ENCODE results near the gene TSEN2.

Gene TSEN2

GRCh38 chr3:12484198-12484982, at the start of gene TSEN2:
Gene TSEN2 (plus strand): TSS chr3:12484480. CDS start chr3:12489801, 5,321 bp downstream.
- DNase-seq (ENCODE audit: extremely low spot score): peak; percentile 99
- peak; percentile 37 for TF ChIP-seq CTCF (IDR thresholded peaks at IDR 0.05; ENCODE audit: control extremely low read depth, extremely low read depth, low read depth, missing control alignments)
- ChIA-PET CTCF (interaction anchor here (1.1 to 12.8 kb wide), 7 partner anchors 42 to 357 kb away, joined by 3 to 278 read pairs (median 4); partner anchors contain the start of gene RPL32), POLR2A (no interaction called here)

- CTCF ChIA-PET: no interaction called here
- DNase-seq (ENCODE audit: extremely low spot score): no peak
- POLR2A ChIA-PET: no interaction called here
- no peak for TF ChIP-seq CTCF (IDR thresholded peaks at IDR 0.05; ENCODE audit: control extremely low read depth, extremely low read depth, low read depth, missing control alignments)
Measured at GRCh38 chr3:12436514-12437220, 47.6 kb upstream of the TSEN2 start.

GRCh38 chr3:12437221-12437605, 47.1 kb upstream of the TSEN2 start:
- no peak for DNase-seq (ENCODE audit: extremely low spot score)
- no peak for TF ChIP-seq CTCF (IDR thresholded peaks at IDR 0.05; ENCODE audit: control extremely low read depth, extremely low read depth, low read depth, missing control alignments)
- CTCF ChIA-PET: no interaction called here
- POLR2A ChIA-PET: no interaction called here

- no peak for TF ChIP-seq CTCF (IDR thresholded peaks at IDR 0.05; ENCODE audit: control extremely low read depth, extremely low read depth, low read depth, missing control alignments)
- POLR2A ChIA-PET: no interaction called here
- no peak for DNase-seq (ENCODE audit: extremely low spot score)
- CTCF ChIA-PET: no interaction called here
Measured at GRCh38 chr3:12437861-12438260, 46.4 kb upstream of the TSEN2 start.

GRCh38 chr3:12438318-12438717, 46.0 kb upstream of the TSEN2 start:
- ChIA-PET CTCF (no interaction called here), POLR2A (no interaction called here)
- DNase-seq (ENCODE audit: extremely low spot score): no peak
- TF ChIP-seq CTCF (IDR thresholded peaks at IDR 0.05; ENCODE audit: control extremely low read depth, extremely low read depth, low read depth, missing control alignments): no peak

- no peak for TF ChIP-seq CTCF (IDR thresholded peaks at IDR 0.05; ENCODE audit: control extremely low read depth, extremely low read depth, low read depth, missing control alignments)
- ChIA-PET POLR2A (no interaction called here), CTCF (no interaction called here)
- DNase-seq (ENCODE audit: extremely low spot score): no peak
Measured at GRCh38 chr3:12439161-12439940, 44.9 kb upstream of the TSEN2 start.

All from GM10248 (cell line).